Measurements from ENCODE around the gene AIRE.

Gene AIRE

GRCh38 chr21:44321846-44322450, 36.3 kb downstream of the AIRE start:
- Histone ChIP-seq H3K36me3 (ENCODE audit: control insufficient read depth, insufficient read depth, low read length) (peaks cover 51% of the 10 kb centered on the region), H3K4me3 (ENCODE audit: low read depth, low read length) (no peak overlapping the region), H3K9me3 (ENCODE audit: control insufficient read depth, insufficient read depth, low read length) (no peaks in the 10 kb centered on the region), H3K27me3 (ENCODE audit: control insufficient read depth, insufficient read depth, low read length) (no peaks in the 10 kb centered on the region), H3K4me1 (ENCODE audit: control insufficient read depth, insufficient read depth, low read length) (no peaks in the 10 kb centered on the region), H3K27ac (ENCODE audit: low read depth, low read length) (no peak overlapping the region), H3K9ac (ENCODE audit: low read depth, low read length) (no peak overlapping the region)

DNA sequence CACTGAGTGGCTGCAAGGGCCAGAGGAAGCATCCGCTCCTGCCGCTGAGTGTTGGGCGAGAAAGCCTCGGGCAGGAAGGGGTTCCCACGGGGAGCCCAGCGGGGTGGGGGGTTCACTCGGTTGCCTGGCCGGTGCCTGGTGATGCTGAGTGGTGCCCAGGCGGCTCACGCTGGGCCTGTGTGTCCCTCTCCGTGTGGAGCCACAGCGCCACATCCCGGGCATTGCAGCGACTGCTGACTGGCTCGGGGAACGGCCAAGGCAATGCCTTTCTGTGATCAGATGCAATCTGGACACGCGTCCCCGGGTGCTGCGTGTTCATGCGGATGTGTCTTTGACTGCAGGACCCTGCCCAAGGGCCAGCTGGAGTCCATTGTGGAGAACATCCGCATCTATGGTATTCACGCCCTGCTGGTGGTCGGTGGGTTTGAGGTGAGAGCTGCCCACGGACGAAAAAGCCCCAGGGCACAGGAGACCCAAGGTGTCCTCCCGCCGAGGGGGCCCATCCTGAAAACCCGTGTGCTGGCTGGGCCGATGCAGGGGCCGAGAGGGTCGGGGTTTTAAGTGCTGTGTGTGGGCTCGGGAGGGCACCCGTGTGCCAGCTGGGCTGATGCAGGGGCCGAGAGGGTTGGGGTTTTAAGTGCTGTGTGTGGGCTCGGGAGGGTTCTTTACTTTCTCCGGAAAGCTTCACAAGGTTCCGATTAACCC, 37.1 kb downstream of the AIRE start:
- no peaks in the 10 kb centered on the region for H3K4me1 ChIP-seq (ENCODE audit: control insufficient read depth, insufficient read depth, low read length)
- H3K36me3 ChIP-seq (ENCODE audit: control insufficient read depth, insufficient read depth, low read length), result peaks cover 43% of the 10 kb centered on the region
- H3K27me3 ChIP-seq (ENCODE audit: control insufficient read depth, insufficient read depth, low read length), result no peaks in the 10 kb centered on the region
- no peak overlapping the region for H3K27ac ChIP-seq (ENCODE audit: low read depth, low read length)
- H3K9me3 ChIP-seq (ENCODE audit: control insufficient read depth, insufficient read depth, low read length), result no peaks in the 10 kb centered on the region
- no peak overlapping the region for H3K9ac ChIP-seq (ENCODE audit: low read depth, low read length)
- H3K4me3 ChIP-seq (ENCODE audit: low read depth, low read length), result no peak overlapping the region

- H3K27ac ChIP-seq (ENCODE audit: low read depth, low read length), result no peak overlapping the region
- no peaks in the 10 kb centered on the region for H3K27me3 ChIP-seq (ENCODE audit: control insufficient read depth, insufficient read depth, low read length)
- no peaks in the 10 kb centered on the region for H3K9me3 ChIP-seq (ENCODE audit: control insufficient read depth, insufficient read depth, low read length)
- peaks cover 38% of the 10 kb centered on the region for H3K36me3 ChIP-seq (ENCODE audit: control insufficient read depth, insufficient read depth, low read length)
- H3K4me1 ChIP-seq (ENCODE audit: control insufficient read depth, insufficient read depth, low read length), result no peaks in the 10 kb centered on the region
- no peak overlapping the region for H3K4me3 ChIP-seq (ENCODE audit: low read depth, low read length)
- no peak overlapping the region for H3K9ac ChIP-seq (ENCODE audit: low read depth, low read length)
Observed at GRCh38 chr21:44323591-44323990, 37.9 kb downstream of the AIRE start.

GRCh38 chr21:44324106-44324853, 38.6 kb downstream of the AIRE start:
- H3K4me3 ChIP-seq (ENCODE audit: low read depth, low read length), result no peak overlapping the region
- H3K36me3 ChIP-seq (ENCODE audit: control insufficient read depth, insufficient read depth, low read length), result peaks cover 34% of the 10 kb centered on the region
- H3K27ac ChIP-seq (ENCODE audit: low read depth, low read length), result no peak overlapping the region
- H3K4me1 ChIP-seq (ENCODE audit: control insufficient read depth, insufficient read depth, low read length), result no peaks in the 10 kb centered on the region
- H3K9ac ChIP-seq (ENCODE audit: low read depth, low read length), result no peak overlapping the region
- H3K27me3 ChIP-seq (ENCODE audit: control insufficient read depth, insufficient read depth, low read length), result no peaks in the 10 kb centered on the region
- no peaks in the 10 kb centered on the region for H3K9me3 ChIP-seq (ENCODE audit: control insufficient read depth, insufficient read depth, low read length)

GRCh38 chr21:44324854-44325107, 39.1 kb downstream of the AIRE start:
- peaks cover 29% of the 10 kb centered on the region for H3K36me3 ChIP-seq (ENCODE audit: control insufficient read depth, insufficient read depth, low read length)

GRCh38 chr21:44325386-44326271, 40.0 kb downstream of the AIRE start:
- no peak overlapping the region for H3K9ac ChIP-seq (ENCODE audit: low read depth, low read length)
- H3K27ac ChIP-seq (ENCODE audit: low read depth, low read length), result no peak overlapping the region
- H3K9me3 ChIP-seq (ENCODE audit: control insufficient read depth, insufficient read depth, low read length), result no peaks in the 10 kb centered on the region
- H3K36me3 ChIP-seq (ENCODE audit: control insufficient read depth, insufficient read depth, low read length), result peaks cover 24% of the 10 kb centered on the region
- no peaks in the 10 kb centered on the region for H3K27me3 ChIP-seq (ENCODE audit: control insufficient read depth, insufficient read depth, low read length)
- H3K4me3 ChIP-seq (ENCODE audit: low read depth, low read length), result no peak overlapping the region
- H3K4me1 ChIP-seq (ENCODE audit: control insufficient read depth, insufficient read depth, low read length), result no peaks in the 10 kb centered on the region

More at GRCh38 chr21:44324854-44325107, 39.1 kb downstream of the AIRE start:
- H3K9ac ChIP-seq (ENCODE audit: low read depth, low read length), result no peak overlapping the region
- H3K4me1 ChIP-seq (ENCODE audit: control insufficient read depth, insufficient read depth, low read length), result no peaks in the 10 kb centered on the region
- H3K27ac ChIP-seq (ENCODE audit: low read depth, low read length), result no peak overlapping the region
- H3K9me3 ChIP-seq (ENCODE audit: control insufficient read depth, insufficient read depth, low read length), result no peaks in the 10 kb centered on the region
- H3K27me3 ChIP-seq (ENCODE audit: control insufficient read depth, insufficient read depth, low read length), result no peaks in the 10 kb centered on the region
- H3K4me3 ChIP-seq (ENCODE audit: low read depth, low read length), result no peak overlapping the region

DNA sequence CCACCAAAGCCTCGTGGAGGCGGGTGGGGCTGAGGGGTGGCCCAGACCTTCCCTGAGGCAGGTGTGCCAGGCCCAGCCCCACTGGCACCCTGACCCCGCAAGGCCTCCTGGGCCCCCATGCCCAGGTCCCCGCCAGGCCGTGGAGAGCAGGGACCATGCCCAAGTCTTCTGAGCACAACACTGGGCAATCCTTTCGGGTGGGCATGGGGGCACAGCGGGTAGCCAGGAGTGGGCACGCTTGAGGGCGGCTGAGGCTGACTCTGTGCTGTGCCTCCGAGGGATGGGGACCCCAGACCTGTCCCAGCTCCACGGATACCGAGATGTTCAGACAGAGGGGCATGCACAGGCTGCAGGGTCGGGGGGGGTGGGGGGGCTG, 40.6 kb downstream of the AIRE start:
- Histone ChIP-seq H3K9ac (ENCODE audit: low read depth, low read length) (no peak overlapping the region), H3K4me1 (ENCODE audit: control insufficient read depth, insufficient read depth, low read length) (no peaks in the 10 kb centered on the region), H3K4me3 (ENCODE audit: low read depth, low read length) (no peak overlapping the region), H3K9me3 (ENCODE audit: control insufficient read depth, insufficient read depth, low read length) (no peaks in the 10 kb centered on the region), H3K27ac (ENCODE audit: low read depth, low read length) (no peak overlapping the region), H3K36me3 (ENCODE audit: control insufficient read depth, insufficient read depth, low read length) (peaks cover 24% of the 10 kb centered on the region), H3K27me3 (ENCODE audit: control insufficient read depth, insufficient read depth, low read length) (no peaks in the 10 kb centered on the region)

GRCh38 chr21:44326716-44327602, 41.3 kb downstream of the AIRE start:
- Histone ChIP-seq H3K9ac (ENCODE audit: low read depth, low read length) (no peak overlapping the region), H3K4me1 (ENCODE audit: control insufficient read depth, insufficient read depth, low read length) (no peaks in the 10 kb centered on the region), H3K27me3 (ENCODE audit: control insufficient read depth, insufficient read depth, low read length) (no peaks in the 10 kb centered on the region), H3K27ac (ENCODE audit: low read depth, low read length) (no peak overlapping the region), H3K9me3 (ENCODE audit: control insufficient read depth, insufficient read depth, low read length) (no peaks in the 10 kb centered on the region), H3K4me3 (ENCODE audit: low read depth, low read length) (no peak overlapping the region), H3K36me3 (ENCODE audit: control insufficient read depth, insufficient read depth, low read length) (peaks cover 18% of the 10 kb centered on the region)

DNA sequence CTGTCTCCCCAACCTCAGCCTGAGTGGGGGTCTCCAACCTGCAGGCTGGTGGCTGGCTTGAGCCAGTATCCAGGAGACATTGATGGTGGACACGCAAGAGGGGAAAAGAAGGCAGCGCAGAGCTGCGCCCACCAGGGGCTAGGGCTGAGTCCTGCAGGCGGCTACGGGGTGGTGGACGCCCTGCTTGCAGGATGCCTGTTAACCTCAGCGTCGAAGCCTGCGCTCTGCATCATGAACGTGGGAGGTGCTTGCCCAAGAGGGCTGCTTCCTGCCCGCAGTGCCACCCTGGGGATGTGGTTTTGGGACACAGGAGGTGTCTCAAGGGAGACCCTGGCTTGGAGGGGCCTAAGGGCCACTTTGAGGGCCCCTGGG, 41.9 kb downstream of the AIRE start:
- no peaks in the 10 kb centered on the region for H3K9me3 ChIP-seq (ENCODE audit: control insufficient read depth, insufficient read depth, low read length)
- H3K27me3 ChIP-seq (ENCODE audit: control insufficient read depth, insufficient read depth, low read length), result no peaks in the 10 kb centered on the region
- no peak overlapping the region for H3K27ac ChIP-seq (ENCODE audit: low read depth, low read length)
- H3K4me1 ChIP-seq (ENCODE audit: control insufficient read depth, insufficient read depth, low read length), result no peaks in the 10 kb centered on the region
- no peak overlapping the region for H3K9ac ChIP-seq (ENCODE audit: low read depth, low read length)
- H3K36me3 ChIP-seq (ENCODE audit: control insufficient read depth, insufficient read depth, low read length), result peaks cover 18% of the 10 kb centered on the region
- H3K4me3 ChIP-seq (ENCODE audit: low read depth, low read length), result no peak overlapping the region

DNA sequence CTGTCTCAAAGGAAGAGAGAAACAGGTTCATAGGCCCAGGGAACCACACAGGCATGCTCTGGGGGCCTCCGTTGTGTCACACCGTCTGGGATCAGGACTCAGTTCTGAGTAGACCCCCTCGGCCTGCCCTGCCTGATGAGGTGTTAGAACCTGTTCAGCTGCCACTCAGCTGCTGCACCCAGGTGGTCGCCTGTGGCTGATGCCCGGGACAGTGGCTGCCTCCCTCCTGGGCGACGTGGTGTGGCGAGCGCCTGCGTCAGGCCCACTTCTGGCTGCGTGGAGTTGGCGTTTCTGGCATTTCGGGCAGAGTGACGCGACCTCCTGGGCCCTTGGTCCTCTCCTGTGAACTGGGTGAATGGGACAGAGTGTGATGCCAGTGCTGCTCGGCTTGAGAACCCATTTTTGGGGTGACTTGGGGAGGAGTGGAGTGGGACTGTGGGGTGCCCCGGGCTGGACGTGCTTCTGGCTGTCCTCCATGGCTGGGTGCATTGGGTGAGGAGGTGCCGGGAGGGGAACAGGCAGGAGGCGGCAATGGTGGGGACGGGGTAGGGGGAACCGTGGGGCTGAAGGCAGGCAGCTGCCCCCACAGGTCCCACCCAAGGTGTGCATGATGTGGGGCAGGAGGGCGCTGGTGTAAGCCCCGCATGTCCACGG, 42.7 kb downstream of the AIRE start:
- Histone ChIP-seq H3K9me3 (ENCODE audit: control insufficient read depth, insufficient read depth, low read length) (no peaks in the 10 kb centered on the region), H3K27ac (ENCODE audit: low read depth, low read length) (no peak overlapping the region), H3K9ac (ENCODE audit: low read depth, low read length) (no peak overlapping the region), H3K4me1 (ENCODE audit: control insufficient read depth, insufficient read depth, low read length) (no peaks in the 10 kb centered on the region), H3K36me3 (ENCODE audit: control insufficient read depth, insufficient read depth, low read length) (peaks cover 18% of the 10 kb centered on the region), H3K27me3 (ENCODE audit: control insufficient read depth, insufficient read depth, low read length) (no peaks in the 10 kb centered on the region), H3K4me3 (ENCODE audit: low read depth, low read length) (no peak overlapping the region)

Measured in HUES48 (cell line).